NB4 (cell line): ENCODE measurements around the gene CDK4.

ENCODE experiments used
- MYC ChIP-seq: IDR thresholded peaks from 2 replicates; pipeline ENCODE4 v1.6.1; 2011; ENCODE audit warnings: low read depth, low read length
- POLR2A ChIP-seq: IDR thresholded peaks from 2 replicates; pipeline ENCODE4 v1.6.1; 2011; ENCODE audit warnings: mild to moderate bottlenecking; ENCODE audit not compliant: insufficient read length; ENCODE audit errors: extremely low read depth
- TF ChIP-seq, protein P1 (sequence below): IDR thresholded peaks from one replicate; pipeline ENCODE4 v1.5.1; 2012; ENCODE audit warnings: low read depth, low read length

DNA sequence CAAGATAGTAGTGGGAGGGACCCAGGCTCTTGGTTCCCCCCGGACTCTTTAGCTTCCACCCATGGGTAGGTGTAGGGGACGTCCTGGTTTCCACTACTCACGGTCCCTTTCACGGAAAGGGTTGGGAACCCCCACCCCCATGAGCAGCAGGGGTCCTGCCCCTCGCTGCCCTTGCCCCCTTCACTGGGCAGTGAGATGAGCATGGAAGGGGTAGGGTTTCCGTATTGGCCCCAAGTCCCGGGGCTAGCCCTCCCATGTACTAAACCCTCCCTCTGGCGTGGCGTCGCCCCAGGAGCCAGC lies 26.3 kb downstream of the CDK4 start:
- TF ChIP-seq, protein P1, sequence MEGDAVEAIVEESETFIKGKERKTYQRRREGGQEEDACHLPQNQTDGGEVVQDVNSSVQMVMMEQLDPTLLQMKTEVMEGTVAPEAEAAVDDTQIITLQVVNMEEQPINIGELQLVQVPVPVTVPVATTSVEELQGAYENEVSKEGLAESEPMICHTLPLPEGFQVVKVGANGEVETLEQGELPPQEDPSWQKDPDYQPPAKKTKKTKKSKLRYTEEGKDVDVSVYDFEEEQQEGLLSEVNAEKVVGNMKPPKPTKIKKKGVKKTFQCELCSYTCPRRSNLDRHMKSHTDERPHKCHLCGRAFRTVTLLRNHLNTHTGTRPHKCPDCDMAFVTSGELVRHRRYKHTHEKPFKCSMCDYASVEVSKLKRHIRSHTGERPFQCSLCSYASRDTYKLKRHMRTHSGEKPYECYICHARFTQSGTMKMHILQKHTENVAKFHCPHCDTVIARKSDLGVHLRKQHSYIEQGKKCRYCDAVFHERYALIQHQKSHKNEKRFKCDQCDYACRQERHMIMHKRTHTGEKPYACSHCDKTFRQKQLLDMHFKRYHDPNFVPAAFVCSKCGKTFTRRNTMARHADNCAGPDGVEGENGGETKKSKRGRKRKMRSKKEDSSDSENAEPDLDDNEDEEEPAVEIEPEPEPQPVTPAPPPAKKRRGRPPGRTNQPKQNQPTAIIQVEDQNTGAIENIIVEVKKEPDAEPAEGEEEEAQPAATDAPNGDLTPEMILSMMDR, result no peak
- TF ChIP-seq MYC (no peak), POLR2A (no peak)
